Fibroblast of lung (primary cell): ENCODE data around the gene DCP1A.

ENCODE experiments used
- CTCF ChIP-seq, 2 donors: IDR thresholded peaks in 1 of 2; conservative IDR thresholded peaks in 1 of 2; 1 replicate in 1 of 2; 2 replicates in 1 of 2; pipeline ENCODE4 v1.5.1; 2011 to 2012; ENCODE audit warnings: low read length in 2 of 2, control low read depth in 1 of 2, inconsistent platforms in 1 of 2, low read depth in 1 of 2, mild to moderate bottlenecking in 1 of 2
- EZH2 ChIP-seq: IDR thresholded peaks from 2 replicates; pipeline ENCODE4 v1.5.1; 2012; ENCODE audit warnings: low read length, control low read depth, mild to moderate bottlenecking; ENCODE audit errors: missing control alignments

- no peak for TF ChIP-seq CTCF (conservative IDR thresholded peaks at IDR 0.05 in 1 of 2, IDR thresholded peaks at IDR 0.05 in 1 of 2; ENCODE audit: low read depth in 1 of 2, low read length in 2 of 2)
- TF ChIP-seq EZH2: no peak
Observed at GRCh38 chr3:53250881-53251605, 96.3 kb downstream of the DCP1A start.
